Activated T-cell treated with anti-CD3 and anti-CD28 coated beads, Interleukin-2, amount 50 U/mL, for 4 hours (primary cell): ENCODE results near the gene GJD2. TPM values are rescaled to one million over a fixed set of nuclear protein-coding genes. Genes with fewer than 3 reads are reported as not detected.

Experiments used
- ATAC-seq, 2 donors: fragments of 200-7000 bp; cut with Tn5 transposase; one replicate each; pipeline ENCODE4 v1.10.0; 2021
- DNase-seq: peaks from one replicate; pipeline ENCODE4 v3.0.0-alpha.2; 2020
- H3K27me3 Mint-ChIP-seq: one replicate; pipeline ENCODE4 v1.8.0; 2021; ENCODE audit warnings: low read depth, mixed read lengths
- H3K36me3 Mint-ChIP-seq: one replicate; pipeline ENCODE4 v1.8.0; 2022; ENCODE audit warnings: mixed read lengths; ENCODE audit not compliant: insufficient read depth
- H3K4me1 Mint-ChIP-seq: one replicate; pipeline ENCODE4 v1.8.0; 2021; ENCODE audit warnings: low read depth, mixed read lengths
- H3K4me3 Mint-ChIP-seq: one replicate; pipeline ENCODE4 v1.8.0; 2021; ENCODE audit warnings: mild to moderate bottlenecking, moderate library complexity, mixed read lengths
- H3K9me3 Mint-ChIP-seq: one replicate; pipeline ENCODE4 v1.8.0; 2021; ENCODE audit warnings: mixed read lengths
- total RNA-seq, 3 donors: library from RNA; stranded (reverse); gene quantifications; one replicate each; pipeline ENCODE4 v1.2.1, GENCODE V29; 2021

Gene GJD2
- total RNA-seq, 3 donors from 2014 or later, result not detected

- Mint-ChIP-seq H3K27me3 (peaks cover 32% of the 10 kb centered on the region), H3K4me1 (no peaks in the 10 kb centered on the region), H3K4me3 (no peak overlapping the region), H3K9me3 (no peaks in the 10 kb centered on the region), H3K36me3 (no peaks in the 10 kb centered on the region)
- DNase-seq, result no peak
- no peak for ATAC-seq
These were observed 34.5 kb upstream of the GJD2 start for GRCh38 chr15:34789326-34789725.

- Mint-ChIP-seq H3K9me3 (peaks cover 7% of the 10 kb centered on the region), H3K27me3 (peaks cover 25% of the 10 kb centered on the region)
- ATAC-seq, result no peak
These were observed 31.4 kb upstream of the GJD2 start for GRCh38 chr15:34786206-34786605.

GRCh38 chr15:34783991-34784390 lies 29.2 kb upstream of the GJD2 start:
- no peaks in the 10 kb centered on the region for H3K36me3 Mint-ChIP-seq
- peaks cover 19% of the 10 kb centered on the region for H3K27me3 Mint-ChIP-seq
- ATAC-seq, result no peak
- H3K4me3 Mint-ChIP-seq, result no peak overlapping the region
- H3K9me3 Mint-ChIP-seq, result peaks cover 17% of the 10 kb centered on the region
- H3K4me1 Mint-ChIP-seq, result no peaks in the 10 kb centered on the region
- DNase-seq, result no peak

More at GRCh38 chr15:34786206-34786605, 31.4 kb upstream of the GJD2 start:
- no peak overlapping the region for H3K4me3 Mint-ChIP-seq
- H3K4me1 Mint-ChIP-seq, result no peaks in the 10 kb centered on the region
- DNase-seq, result no peak
- no peaks in the 10 kb centered on the region for H3K36me3 Mint-ChIP-seq

GRCh38 chr15:34783431-34783830 lies 28.6 kb upstream of the GJD2 start:
- peaks cover 17% of the 10 kb centered on the region for H3K9me3 Mint-ChIP-seq
- ATAC-seq, result no peak
- H3K36me3 Mint-ChIP-seq, result no peaks in the 10 kb centered on the region
- DNase-seq, result no peak
- H3K4me1 Mint-ChIP-seq, result no peaks in the 10 kb centered on the region
- H3K4me3 Mint-ChIP-seq, result no peak overlapping the region
- peaks cover 19% of the 10 kb centered on the region for H3K27me3 Mint-ChIP-seq

GRCh38 chr15:34782901-34783300 lies 28.1 kb upstream of the GJD2 start:
- DNase-seq (no peak), ATAC-seq (no peak)
- Mint-ChIP-seq H3K27me3 (peaks cover 19% of the 10 kb centered on the region), H3K9me3 (peaks cover 17% of the 10 kb centered on the region), H3K36me3 (no peaks in the 10 kb centered on the region), H3K4me3 (no peak overlapping the region), H3K4me1 (no peaks in the 10 kb centered on the region)

- Mint-ChIP-seq H3K9me3 (peaks cover 17% of the 10 kb centered on the region), H3K27me3 (peaks cover 21% of the 10 kb centered on the region), H3K4me3 (no peak overlapping the region), H3K4me1 (no peaks in the 10 kb centered on the region), H3K36me3 (no peaks in the 10 kb centered on the region)
- no peak for DNase-seq
- ATAC-seq, result no peak
These were observed 25.9 kb upstream of the GJD2 start for GRCh38 chr15:34780725-34781124.

- Mint-ChIP-seq H3K9me3 (peaks cover 13% of the 10 kb centered on the region), H3K27me3 (peaks cover 14% of the 10 kb centered on the region), H3K4me3 (no peak overlapping the region), H3K36me3 (no peaks in the 10 kb centered on the region), H3K4me1 (no peaks in the 10 kb centered on the region)
- no peak for ATAC-seq
- DNase-seq, result no peak
These were observed 21.9 kb upstream of the GJD2 start for GRCh38 chr15:34776606-34777105.

- H3K27me3 Mint-ChIP-seq, result peaks cover 18% of the 10 kb centered on the region
- H3K9me3 Mint-ChIP-seq, result no peaks in the 10 kb centered on the region
- H3K4me1 Mint-ChIP-seq, result no peaks in the 10 kb centered on the region
- DNase-seq (no peak), ATAC-seq (no peak)
- no peaks in the 10 kb centered on the region for H3K36me3 Mint-ChIP-seq
- no peak overlapping the region for H3K4me3 Mint-ChIP-seq
These were observed 19.1 kb upstream of the GJD2 start for GRCh38 chr15:34773917-34774316.

GRCh38 chr15:34773013-34773412 lies 18.2 kb upstream of the GJD2 start:
- Mint-ChIP-seq H3K4me1 (no peaks in the 10 kb centered on the region), H3K27me3 (peaks cover 18% of the 10 kb centered on the region)
- ATAC-seq, result no peak

GRCh38 chr15:34772312-34772711 lies 17.5 kb upstream of the GJD2 start:
- Mint-ChIP-seq H3K9me3 (no peaks in the 10 kb centered on the region), H3K4me1 (no peaks in the 10 kb centered on the region), H3K4me3 (no peak overlapping the region), H3K27me3 (peaks cover 18% of the 10 kb centered on the region), H3K36me3 (no peaks in the 10 kb centered on the region)
- no peak for DNase-seq
- no peak for ATAC-seq

More at GRCh38 chr15:34773013-34773412, 18.2 kb upstream of the GJD2 start:
- DNase-seq, result no peak
- Mint-ChIP-seq H3K4me3 (no peak overlapping the region), H3K9me3 (no peaks in the 10 kb centered on the region), H3K36me3 (no peaks in the 10 kb centered on the region)

GRCh38 chr15:34769711-34770110 lies 14.9 kb upstream of the GJD2 start:
- no peak for DNase-seq
- ATAC-seq, result no peak
- no peak overlapping the region for H3K4me3 Mint-ChIP-seq

GRCh38 chr15:34768530-34768929 lies 13.7 kb upstream of the GJD2 start:
- H3K4me3 Mint-ChIP-seq, result no peak overlapping the region
- no peaks in the 10 kb centered on the region for H3K36me3 Mint-ChIP-seq
- no peaks in the 10 kb centered on the region for H3K9me3 Mint-ChIP-seq
- H3K27me3 Mint-ChIP-seq, result peaks cover 15% of the 10 kb centered on the region
- H3K4me1 Mint-ChIP-seq, result no peaks in the 10 kb centered on the region
- ATAC-seq (no peak), DNase-seq (no peak)

More at GRCh38 chr15:34769711-34770110, 14.9 kb upstream of the GJD2 start:
- no peaks in the 10 kb centered on the region for H3K9me3 Mint-ChIP-seq
- no peaks in the 10 kb centered on the region for H3K36me3 Mint-ChIP-seq
- H3K4me1 Mint-ChIP-seq, result no peaks in the 10 kb centered on the region
- peaks cover 15% of the 10 kb centered on the region for H3K27me3 Mint-ChIP-seq

- ATAC-seq, result no peak
These were observed 10.9 kb upstream of the GJD2 start for GRCh38 chr15:34765741-34766140.

GRCh38 chr15:34760909-34761308 lies 6.1 kb upstream of the GJD2 start:
- DNase-seq (no peak), ATAC-seq (no peak)
- Mint-ChIP-seq H3K36me3 (no peaks in the 10 kb centered on the region), H3K9me3 (no peaks in the 10 kb centered on the region), H3K4me3 (no peak overlapping the region), H3K27me3 (peaks cover 32% of the 10 kb centered on the region), H3K4me1 (no peaks in the 10 kb centered on the region)

More at GRCh38 chr15:34765741-34766140, 10.9 kb upstream of the GJD2 start:
- no peak for DNase-seq
- H3K36me3 Mint-ChIP-seq, result no peaks in the 10 kb centered on the region
- peaks cover 2% of the 10 kb centered on the region for H3K27me3 Mint-ChIP-seq
- H3K9me3 Mint-ChIP-seq, result no peaks in the 10 kb centered on the region
- no peaks in the 10 kb centered on the region for H3K4me1 Mint-ChIP-seq
- H3K4me3 Mint-ChIP-seq, result no peak overlapping the region

- Mint-ChIP-seq H3K4me3 (no peak overlapping the region), H3K4me1 (peaks cover 3% of the 10 kb centered on the region), H3K27me3 (peaks cover 40% of the 10 kb centered on the region), H3K9me3 (no peaks in the 10 kb centered on the region), H3K36me3 (no peaks in the 10 kb centered on the region)
- DNase-seq (no peak), ATAC-seq (no peak)
These were observed 5.2 kb upstream of the GJD2 start for GRCh38 chr15:34759992-34760391.

GRCh38 chr15:34759347-34759746 lies 4.5 kb upstream of the GJD2 start:
- DNase-seq (no peak), ATAC-seq (no peak)
- H3K4me3 Mint-ChIP-seq, result no peak overlapping the region
- no peaks in the 10 kb centered on the region for H3K9me3 Mint-ChIP-seq
- no peaks in the 10 kb centered on the region for H3K36me3 Mint-ChIP-seq
- H3K27me3 Mint-ChIP-seq, result peaks cover 40% of the 10 kb centered on the region
- H3K4me1 Mint-ChIP-seq, result peaks cover 3% of the 10 kb centered on the region
